ENCODE data around the gene ZNF385C. TPM values are rescaled to one million over a fixed set of nuclear protein-coding genes. Genes with fewer than 3 reads are reported as not detected.

ZNF385C gene
- total RNA-seq, 1 experiment from 2014 or later, result 3.7 TPM

DNA sequence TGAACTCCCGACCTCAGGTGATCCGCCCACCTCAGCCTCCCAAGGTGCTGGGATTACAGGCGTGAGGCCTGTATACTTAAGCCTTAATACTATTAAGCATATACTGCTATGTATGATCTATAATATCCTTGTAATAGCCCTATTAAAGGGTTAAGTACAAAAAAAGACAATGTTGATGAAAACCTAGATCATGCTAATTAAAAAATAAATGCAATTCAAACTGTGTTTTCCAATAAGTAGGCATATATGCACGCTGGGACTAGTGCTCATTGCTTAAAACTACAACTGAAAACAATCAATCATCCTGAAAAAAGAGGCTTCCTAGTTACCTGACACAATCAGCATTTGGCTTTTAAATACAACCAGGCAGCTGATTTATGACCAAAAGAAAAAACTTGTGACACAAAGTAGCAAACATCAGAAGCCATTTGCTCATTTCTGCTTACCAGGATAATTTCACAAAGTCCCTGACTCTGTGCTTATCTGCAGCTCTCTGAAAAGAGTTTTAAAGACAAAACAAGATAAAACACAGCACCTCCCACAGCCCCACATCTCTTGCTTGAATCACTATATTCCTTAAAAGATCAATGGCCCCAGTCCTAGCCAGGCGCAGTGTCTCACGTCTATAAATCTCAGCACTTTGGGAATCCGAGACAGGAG, 11.1 kb downstream of the ZNF385C start (continued):
- TF ChIP-seq GRHL2 (CRISPR knock-in tag; IDR thresholded peaks at IDR 0.05; ENCODE audit: insufficient replicate concordance, severe bottlenecking), result no peak
- TF ChIP-seq, protein P1, sequence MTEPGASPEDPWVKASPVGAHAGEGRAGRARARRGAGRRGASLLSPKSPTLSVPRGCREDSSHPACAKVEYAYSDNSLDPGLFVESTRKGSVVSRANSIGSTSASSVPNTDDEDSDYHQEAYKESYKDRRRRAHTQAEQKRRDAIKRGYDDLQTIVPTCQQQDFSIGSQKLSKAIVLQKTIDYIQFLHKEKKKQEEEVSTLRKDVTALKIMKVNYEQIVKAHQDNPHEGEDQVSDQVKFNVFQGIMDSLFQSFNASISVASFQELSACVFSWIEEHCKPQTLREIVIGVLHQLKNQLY (CRISPR knock-in tag; IDR thresholded peaks at IDR 0.05), result no peak
- no peak for TF ChIP-seq RELA (CRISPR knock-in tag; IDR thresholded peaks at IDR 0.05; ENCODE audit: borderline replicate concordance)
- no peak for TF ChIP-seq FOXJ3 (CRISPR knock-in tag; IDR thresholded peaks at IDR 0.05; ENCODE audit: borderline replicate concordance)

DNA sequence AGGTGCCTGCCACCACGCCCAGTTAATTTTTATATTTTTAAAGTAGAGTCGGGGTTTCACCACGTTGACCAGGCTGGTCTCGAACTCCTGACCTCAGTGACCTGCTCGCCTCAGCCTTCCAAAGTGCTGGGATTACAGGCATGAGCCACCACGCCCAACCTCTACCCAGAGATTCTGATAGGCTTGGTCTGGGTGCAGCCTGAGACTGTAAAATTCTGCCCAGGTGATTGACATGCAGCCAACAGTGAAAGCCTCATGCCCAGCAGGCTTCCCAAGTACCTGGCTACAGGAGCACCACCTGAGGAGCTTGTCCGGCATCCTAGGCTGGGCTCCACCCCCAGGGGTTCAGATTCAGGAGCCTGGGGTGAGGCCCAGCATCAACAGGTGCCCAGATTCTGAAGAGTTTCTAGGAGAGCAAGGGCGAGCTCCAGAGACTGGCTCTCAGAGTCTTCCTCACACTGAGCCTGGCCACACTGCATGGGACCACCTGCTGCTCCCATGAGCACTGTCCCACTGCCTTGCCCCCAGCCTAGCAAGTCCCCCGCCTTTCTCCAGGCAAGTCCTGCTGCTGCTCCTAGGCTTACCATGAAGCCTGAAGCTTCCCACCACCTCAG, 16.6 kb downstream of the ZNF385C start:
- H3K27ac Mint-ChIP-seq, result no peak overlapping the region
- H3K4me3 Mint-ChIP-seq, result no peak overlapping the region
- no peaks in the 10 kb centered on the region for H3K9me3 Mint-ChIP-seq
- no peaks in the 10 kb centered on the region for H3K36me3 Mint-ChIP-seq
- CTCF ChIA-PET, result interaction anchor here (0.8 kb wide), 1 partner anchor 19 kb away, joined by 4 read pairs; no protein-coding TSS in a partner anchor
- DNase-seq (ENCODE audit: low spot score), result no peak
- no peaks in the 10 kb centered on the region for H3K27me3 Mint-ChIP-seq (ENCODE audit: low read depth)
- TF ChIP-seq JUN (CRISPR knock-in tag; IDR thresholded peaks at IDR 0.05) (no peak), ZNF317 (CRISPR knock-in tag; IDR thresholded peaks at IDR 0.05; ENCODE audit: borderline replicate concordance, low read depth) (no peak), SMAD4 (CRISPR knock-in tag; IDR thresholded peaks at IDR 0.05) (no peak), ZNF263 (CRISPR knock-in tag; IDR thresholded peaks at IDR 0.05; ENCODE audit: low read depth) (no peak), HMGA2 (CRISPR knock-in tag; IDR thresholded peaks at IDR 0.05) (no peak), TEAD1 (CRISPR knock-in tag; IDR thresholded peaks at IDR 0.05) (no peak), ZNF423 (CRISPR knock-in tag; IDR thresholded peaks at IDR 0.05) (no peak), ZNF396 (CRISPR knock-in tag; IDR thresholded peaks at IDR 0.05; ENCODE audit: borderline replicate concordance) (no peak), ZNF121 (CRISPR knock-in tag; IDR thresholded peaks at IDR 0.05) (no peak), GTF2I (CRISPR knock-in tag; conservative IDR thresholded peaks at IDR 0.05) (no peak), NR2C2 (CRISPR knock-in tag; IDR thresholded peaks at IDR 0.05) (no peak), TP53 (CRISPR knock-in tag; IDR thresholded peaks at IDR 0.05) (no peak), NFATC4 (CRISPR knock-in tag; IDR thresholded peaks at IDR 0.05) (no peak), ESRRA (CRISPR knock-in tag; IDR thresholded peaks at IDR 0.05; ENCODE audit: borderline replicate concordance) (no peak), FOXJ3 (CRISPR knock-in tag; IDR thresholded peaks at IDR 0.05; ENCODE audit: borderline replicate concordance) (no peak)
- TF ChIP-seq, protein P2, sequence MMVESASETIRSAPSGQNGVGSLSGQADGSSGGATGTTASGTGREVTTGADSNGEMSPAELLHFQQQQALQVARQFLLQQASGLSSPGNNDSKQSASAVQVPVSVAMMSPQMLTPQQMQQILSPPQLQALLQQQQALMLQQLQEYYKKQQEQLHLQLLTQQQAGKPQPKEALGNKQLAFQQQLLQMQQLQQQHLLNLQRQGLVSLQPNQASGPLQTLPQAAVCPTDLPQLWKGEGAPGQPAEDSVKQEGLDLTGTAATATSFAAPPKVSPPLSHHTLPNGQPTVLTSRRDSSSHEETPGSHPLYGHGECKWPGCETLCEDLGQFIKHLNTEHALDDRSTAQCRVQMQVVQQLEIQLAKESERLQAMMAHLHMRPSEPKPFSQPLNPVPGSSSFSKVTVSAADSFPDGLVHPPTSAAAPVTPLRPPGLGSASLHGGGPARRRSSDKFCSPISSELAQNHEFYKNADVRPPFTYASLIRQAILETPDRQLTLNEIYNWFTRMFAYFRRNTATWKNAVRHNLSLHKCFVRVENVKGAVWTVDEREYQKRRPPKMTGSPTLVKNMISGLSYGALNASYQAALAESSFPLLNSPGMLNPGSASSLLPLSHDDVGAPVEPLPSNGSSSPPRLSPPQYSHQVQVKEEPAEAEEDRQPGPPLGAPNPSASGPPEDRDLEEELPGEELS (CRISPR knock-in tag; IDR thresholded peaks at IDR 0.05), result no peak
- TF ChIP-seq, protein P3, sequence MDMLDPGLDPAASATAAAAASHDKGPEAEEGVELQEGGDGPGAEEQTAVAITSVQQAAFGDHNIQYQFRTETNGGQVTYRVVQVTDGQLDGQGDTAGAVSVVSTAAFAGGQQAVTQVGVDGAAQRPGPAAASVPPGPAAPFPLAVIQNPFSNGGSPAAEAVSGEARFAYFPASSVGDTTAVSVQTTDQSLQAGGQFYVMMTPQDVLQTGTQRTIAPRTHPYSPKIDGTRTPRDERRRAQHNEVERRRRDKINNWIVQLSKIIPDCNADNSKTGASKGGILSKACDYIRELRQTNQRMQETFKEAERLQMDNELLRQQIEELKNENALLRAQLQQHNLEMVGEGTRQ (CRISPR knock-in tag; IDR thresholded peaks at IDR 0.05), result no peak
- TF ChIP-seq, protein P4, sequence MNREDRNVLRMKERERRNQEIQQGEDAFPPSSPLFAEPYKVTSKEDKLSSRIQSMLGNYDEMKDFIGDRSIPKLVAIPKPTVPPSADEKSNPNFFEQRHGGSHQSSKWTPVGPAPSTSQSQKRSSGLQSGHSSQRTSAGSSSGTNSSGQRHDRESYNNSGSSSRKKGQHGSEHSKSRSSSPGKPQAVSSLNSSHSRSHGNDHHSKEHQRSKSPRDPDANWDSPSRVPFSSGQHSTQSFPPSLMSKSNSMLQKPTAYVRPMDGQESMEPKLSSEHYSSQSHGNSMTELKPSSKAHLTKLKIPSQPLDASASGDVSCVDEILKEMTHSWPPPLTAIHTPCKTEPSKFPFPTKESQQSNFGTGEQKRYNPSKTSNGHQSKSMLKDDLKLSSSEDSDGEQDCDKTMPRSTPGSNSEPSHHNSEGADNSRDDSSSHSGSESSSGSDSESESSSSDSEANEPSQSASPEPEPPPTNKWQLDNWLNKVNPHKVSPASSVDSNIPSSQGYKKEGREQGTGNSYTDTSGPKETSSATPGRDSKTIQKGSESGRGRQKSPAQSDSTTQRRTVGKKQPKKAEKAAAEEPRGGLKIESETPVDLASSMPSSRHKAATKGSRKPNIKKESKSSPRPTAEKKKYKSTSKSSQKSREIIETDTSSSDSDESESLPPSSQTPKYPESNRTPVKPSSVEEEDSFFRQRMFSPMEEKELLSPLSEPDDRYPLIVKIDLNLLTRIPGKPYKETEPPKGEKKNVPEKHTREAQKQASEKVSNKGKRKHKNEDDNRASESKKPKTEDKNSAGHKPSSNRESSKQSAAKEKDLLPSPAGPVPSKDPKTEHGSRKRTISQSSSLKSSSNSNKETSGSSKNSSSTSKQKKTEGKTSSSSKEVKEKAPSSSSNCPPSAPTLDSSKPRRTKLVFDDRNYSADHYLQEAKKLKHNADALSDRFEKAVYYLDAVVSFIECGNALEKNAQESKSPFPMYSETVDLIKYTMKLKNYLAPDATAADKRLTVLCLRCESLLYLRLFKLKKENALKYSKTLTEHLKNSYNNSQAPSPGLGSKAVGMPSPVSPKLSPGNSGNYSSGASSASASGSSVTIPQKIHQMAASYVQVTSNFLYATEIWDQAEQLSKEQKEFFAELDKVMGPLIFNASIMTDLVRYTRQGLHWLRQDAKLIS (CRISPR knock-in tag; IDR thresholded peaks at IDR 0.05; ENCODE audit: borderline replicate concordance), result no peak
- TF ChIP-seq, protein P5, sequence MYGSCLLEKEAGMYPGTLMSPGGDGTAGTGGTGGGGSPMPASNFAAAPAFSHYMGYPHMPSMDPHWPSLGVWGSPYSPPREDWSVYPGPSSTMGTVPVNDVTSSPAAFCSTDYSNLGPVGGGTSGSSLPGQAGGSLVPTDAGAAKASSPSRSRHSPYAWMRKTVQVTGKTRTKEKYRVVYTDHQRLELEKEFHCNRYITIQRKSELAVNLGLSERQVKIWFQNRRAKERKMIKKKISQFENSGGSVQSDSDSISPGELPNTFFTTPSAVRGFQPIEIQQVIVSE (CRISPR knock-in tag; IDR thresholded peaks at IDR 0.05; ENCODE audit: borderline replicate concordance), result no peak
- no peak for ATAC-seq
- H3K4me1 Mint-ChIP-seq, result peaks cover 3% of the 10 kb centered on the region; the same call in 1 of the 2 replicates
- POLR2A ChIA-PET, result interaction anchor here (0.5 kb wide), 1 partner anchor 163 kb away, joined by 4 read pairs; the partner anchor contains the start of gene ACLY
